OCI-LY3 (cell line): Measurements from ENCODE around the gene GBA2.

Source experiments
- H2AFZ ChIP-seq: fragments of 200-600, 300-600 bp; shearing (Covaris generic); 2 replicates; pipeline ENCODE4 v1.6.0; 2014; ENCODE audit warnings: antibody characterized with exemption, low read depth, low read length
- H3K27ac ChIP-seq: fragments of 200-600, 300-600 bp; sonication (generic); 2 replicates; pipeline ENCODE4 v1.5.1; 2014; ENCODE audit warnings: mild to moderate bottlenecking, low read length, moderate library complexity, mixed read lengths
- H3K27me3 ChIP-seq: fragments of 200-600, 300-600 bp; sonication (generic); 2 replicates; pipeline ENCODE4 v1.6.1; 2014; ENCODE audit warnings: low read depth, low read length, mixed read lengths
- H3K36me3 ChIP-seq: fragments of 200-600, 300-600 bp; sonication (generic); replicated peaks from 2 replicates; pipeline ENCODE3; 2014; ENCODE audit warnings: low read depth, low read length, mixed read lengths
- H3K4me1 ChIP-seq: fragments of 300-600, 200-600 bp; sonication (generic); 2 replicates; pipeline ENCODE4 v1.6.1; 2014; ENCODE audit warnings: low read length, mixed read lengths
- H3K4me2 ChIP-seq: fragments of 200-600, 300-600 bp; sonication (generic); 2 replicates; pipeline ENCODE4 v1.6.1; 2014; ENCODE audit warnings: low read length, mixed read lengths
- H3K4me3 ChIP-seq: fragments of 300-600, 200-600 bp; sonication (generic); 2 replicates; pipeline ENCODE4 v1.5.1; 2014; ENCODE audit warnings: antibody characterized with exemption, mild to moderate bottlenecking, low read length, moderate library complexity
- H3K79me2 ChIP-seq: fragments of 300-600, 200-600 bp; shearing (Covaris generic); 2 replicates; pipeline ENCODE4 v1.6.1; 2014; ENCODE audit warnings: mild to moderate bottlenecking, low read length, mixed read lengths
- H3K9ac ChIP-seq: fragments of 300-600, 200-600 bp; shearing (Covaris generic); 2 replicates; pipeline ENCODE4 v1.6.0; 2014; ENCODE audit warnings: mild to moderate bottlenecking, low read length, moderate library complexity
- H3K9me3 ChIP-seq: fragments of 200-600, 300-600 bp; shearing (Covaris generic); 2 replicates; pipeline ENCODE4 v1.6.1; 2014; ENCODE audit warnings: low read length, mixed read lengths; ENCODE audit not compliant: insufficient read depth
- H4K20me1 ChIP-seq: fragments of 200-600, 300-600 bp; sonication (generic); 2 replicates; pipeline ENCODE4 v1.6.1; 2016; ENCODE audit warnings: low read length, mixed read lengths; ENCODE audit not compliant: insufficient read depth
- CTCF ChIP-seq: fragments of 200-600, 300-600 bp; sonication (generic); IDR thresholded peaks from 2 replicates; pipeline ENCODE4 v1.5.1; 2014; ENCODE audit warnings: antibody characterized with exemption, low read length, low read depth
- EZH2phosphoT487 ChIP-seq: fragments of 200-600 bp; shearing (Covaris generic); IDR thresholded peaks from 2 replicates; pipeline ENCODE4 v1.6.1; 2018; ENCODE audit warnings: antibody characterized with exemption, mixed run types, low read depth

The GBA2 gene

DNA sequence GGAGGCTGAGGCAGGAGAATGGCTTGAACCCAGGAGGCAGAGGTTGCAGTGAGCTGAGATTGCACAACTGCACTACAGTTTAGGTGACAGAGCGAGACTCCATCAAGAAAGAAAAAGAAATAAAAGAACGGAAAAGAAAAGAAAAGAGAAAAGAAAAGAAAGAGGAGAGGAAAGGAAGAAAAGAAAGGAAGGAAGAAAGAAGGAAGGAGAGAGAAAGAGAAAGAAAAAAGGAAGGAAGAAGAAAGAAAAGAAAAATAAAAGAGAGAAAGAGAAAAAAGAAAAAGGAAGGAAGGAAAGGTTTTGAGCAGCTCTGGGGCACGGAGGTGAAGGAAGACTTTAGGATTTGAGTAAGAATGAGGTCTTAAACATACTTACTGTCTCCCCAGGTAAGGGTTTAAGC, 35.5 kb downstream of the GBA2 start:
- Histone ChIP-seq H3K36me3 (peaks cover 70% of the 10 kb centered on the region), H3K27ac (no peak overlapping the region), H3K9me3 (no peaks in the 10 kb centered on the region), H3K27me3 (no peaks in the 10 kb centered on the region), H3K4me2 (no peak overlapping the region), H3K9ac (no peak overlapping the region), H4K20me1 (no peaks in the 10 kb centered on the region), H3K4me1 (no peaks in the 10 kb centered on the region), H2AFZ (no peak overlapping the region), H3K4me3 (no peak overlapping the region), H3K79me2 (no peaks in the 10 kb centered on the region)
- TF ChIP-seq EZH2phosphoT487, result no peak
- TF ChIP-seq CTCF, result no peak

- no peaks in the 10 kb centered on the region for H3K27me3 ChIP-seq
- no peaks in the 10 kb centered on the region for H3K9me3 ChIP-seq
- no peak overlapping the region for H3K9ac ChIP-seq
- H3K36me3 ChIP-seq, result peaks cover 68% of the 10 kb centered on the region
- no peak overlapping the region for H3K4me2 ChIP-seq
- TF ChIP-seq EZH2phosphoT487 (no peak), CTCF (no peak)
- H4K20me1 ChIP-seq, result no peaks in the 10 kb centered on the region
- H3K4me3 ChIP-seq, result no peak overlapping the region
- H3K79me2 ChIP-seq, result no peaks in the 10 kb centered on the region
- no peak overlapping the region for H2AFZ ChIP-seq
- no peak overlapping the region for H3K27ac ChIP-seq
- no peaks in the 10 kb centered on the region for H3K4me1 ChIP-seq
These were observed 36.1 kb downstream of the GBA2 start for GRCh38 chr9:35712762-35713400.

DNA sequence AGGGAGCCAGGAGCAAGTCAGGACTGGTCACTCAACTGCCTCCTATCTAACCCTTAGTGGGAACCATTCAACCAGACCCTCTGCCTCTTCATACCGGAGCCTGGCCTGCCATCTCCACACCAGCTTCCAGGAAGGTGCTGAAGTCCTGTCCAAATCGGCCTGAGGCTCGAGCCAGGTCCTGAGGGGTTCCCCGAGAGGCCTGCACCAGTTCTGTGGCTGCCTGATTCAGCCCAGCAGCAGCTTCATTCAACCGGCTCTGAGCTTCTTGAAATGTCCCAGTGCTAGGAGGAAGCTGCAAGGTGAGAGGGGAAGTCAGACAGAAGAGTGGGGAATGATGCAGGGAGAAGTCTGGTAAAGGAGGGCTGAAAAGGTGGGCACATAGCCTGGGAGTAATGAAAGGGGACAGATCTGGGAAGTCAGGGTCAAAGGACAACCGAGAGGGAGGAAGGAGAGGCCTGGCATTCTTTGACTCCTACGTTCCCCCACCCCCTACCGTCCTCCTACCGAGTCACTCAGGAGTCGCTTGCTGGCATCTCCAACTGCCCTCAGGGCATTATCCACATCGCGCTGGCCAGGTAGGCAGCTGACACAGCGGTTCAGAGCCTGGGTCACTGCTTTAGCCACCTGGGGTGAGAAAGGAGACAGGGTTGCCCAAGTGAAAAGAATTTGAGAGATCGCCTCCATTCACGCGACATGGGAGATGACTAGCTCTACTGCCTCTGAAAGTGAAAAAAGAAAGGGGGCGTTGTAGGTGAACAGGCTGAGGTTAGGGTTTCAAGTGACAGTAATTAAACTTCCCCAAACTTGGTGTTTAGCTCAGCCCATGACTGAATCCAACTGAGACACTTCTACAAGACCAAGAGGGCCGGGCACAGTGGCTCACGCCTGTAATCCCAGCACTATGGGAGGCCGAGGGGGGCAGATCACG, 37.3 kb downstream of the GBA2 start:
- no peak overlapping the region for H3K27ac ChIP-seq
- no peak overlapping the region for H3K4me3 ChIP-seq
- no peaks in the 10 kb centered on the region for H3K27me3 ChIP-seq
- no peak overlapping the region for H3K9ac ChIP-seq
- no peaks in the 10 kb centered on the region for H4K20me1 ChIP-seq
- no peak overlapping the region for H2AFZ ChIP-seq
- H3K4me1 ChIP-seq, result no peaks in the 10 kb centered on the region
- H3K36me3 ChIP-seq, result peaks cover 68% of the 10 kb centered on the region
- H3K9me3 ChIP-seq, result no peaks in the 10 kb centered on the region
- TF ChIP-seq EZH2phosphoT487, result no peak
- H3K4me2 ChIP-seq, result no peak overlapping the region
- H3K79me2 ChIP-seq, result no peaks in the 10 kb centered on the region

DNA sequence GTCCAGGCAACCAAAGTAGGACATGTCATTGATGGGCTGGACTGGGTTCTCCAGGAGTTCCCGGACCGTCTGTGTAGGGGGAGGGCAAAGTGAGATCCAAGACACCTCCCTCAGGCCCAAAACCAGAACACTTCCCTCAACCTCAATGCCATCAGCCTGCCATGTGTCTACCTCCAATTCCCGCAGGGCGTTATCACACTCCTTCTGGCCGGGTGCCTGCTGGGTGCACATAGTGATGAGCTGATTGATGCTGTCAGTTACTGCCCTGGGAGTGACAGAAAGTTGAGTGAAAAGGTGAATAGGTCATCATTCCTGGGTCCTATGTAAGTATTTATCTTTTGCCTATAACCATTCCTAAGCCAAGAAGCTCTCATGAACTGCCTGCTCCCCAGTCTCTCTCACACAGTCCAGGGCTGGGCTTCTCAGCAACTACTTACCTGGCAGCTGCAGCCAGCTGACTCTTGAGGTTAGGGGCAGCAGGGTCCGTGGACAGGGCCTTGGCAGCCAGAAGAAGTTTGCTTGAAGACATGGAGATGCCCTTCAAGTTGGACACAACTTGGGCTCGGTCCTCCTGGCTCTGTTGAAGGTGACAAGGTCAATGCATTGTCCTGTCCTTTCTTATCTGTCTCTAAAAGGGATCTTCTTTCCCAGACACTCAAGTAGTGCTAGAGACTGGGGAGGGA, 38.1 kb downstream of the GBA2 start:
- Histone ChIP-seq H3K4me2 (no peak overlapping the region), H3K79me2 (no peaks in the 10 kb centered on the region), H4K20me1 (no peaks in the 10 kb centered on the region), H3K4me3 (no peak overlapping the region), H3K9me3 (no peaks in the 10 kb centered on the region), H3K36me3 (peaks cover 69% of the 10 kb centered on the region), H3K27me3 (no peaks in the 10 kb centered on the region), H3K4me1 (no peaks in the 10 kb centered on the region), H3K9ac (no peak overlapping the region), H2AFZ (no peak overlapping the region), H3K27ac (no peak overlapping the region)
- TF ChIP-seq CTCF, result no peak
